Right atrium auricular region (tissue), 2 donors: ENCODE results near the gene HNRNPA1. TPM values are rescaled to one million over a fixed set of nuclear protein-coding genes. Genes with fewer than 3 reads are reported as not detected.
"Not testable (repeated sequence)": the region's sequence is repeated elsewhere in the genome, so short reads cannot be mapped to it uniquely, and the experiment has no call there.

Experiments
- DNase-seq: peaks from one replicate; pipeline ENCODE4 v3.0.0-alpha.2; 2019; ENCODE audit warnings: low spot score
- H3K27ac ChIP-seq, 2 donors: fragments of 200-600 bp; sonication (generic); 1 replicate in 1 of 2; 2 replicates in 1 of 2; pipeline ENCODE4 v1.5.1; 2016 to 2019
- H3K27me3 ChIP-seq, 2 donors: fragments of 200-600 bp; sonication (generic); one replicate each; pipeline versions ENCODE4 v1.5.1 to v1.6.0; 2017 to 2019
- H3K36me3 ChIP-seq: fragments of 200-600 bp; sonication (generic); one replicate; pipeline ENCODE4 v1.5.1; 2016
- H3K4me1 ChIP-seq, 2 donors: fragments of 200-600 bp; sonication (generic); one replicate each; pipeline versions ENCODE4 v1.5.1 to v1.6.0; 2017 to 2019
- H3K4me3 ChIP-seq, 2 donors: fragments of 200-600 bp; sonication (generic); 1 replicate in 1 of 2; 2 replicates in 1 of 2; pipeline ENCODE4 v1.5.1; 2017 to 2019; ENCODE audit warnings: mild to moderate bottlenecking in 1 of 2, moderate library complexity in 1 of 2
- H3K9me3 ChIP-seq, 2 donors: fragments of 200-600 bp; sonication (generic); one replicate each; pipeline ENCODE4 v1.5.1; 2019
- CTCF ChIP-seq, 2 donors: fragments of 200-600 bp; sonication (generic); IDR thresholded peaks; one replicate each; pipeline ENCODE4 v1.5.1; 2019; ENCODE audit warnings: antibody characterized with exemption in 2 of 2
- total RNA-seq, 2 donors: library from RNA; depleted of rRNA; stranded (reverse); fragments of >200 nt; gene quantifications; one replicate each; pipeline ENCODE4 v1.1.0, GENCODE V29; 2016

Gene HNRNPA1
- total RNA-seq, 2 donors from 2014 or later: 237 to 404 TPM

- H3K27me3 ChIP-seq: no peaks in the 10 kb centered on the region
- H3K27ac ChIP-seq: no peak overlapping the region
- no peak for TF ChIP-seq CTCF (IDR thresholded peaks at IDR 0.05)
- no peaks in the 10 kb centered on the region for H3K9me3 ChIP-seq
- DNase-seq: no peak
- H3K36me3 ChIP-seq: peaks cover 2% of the 10 kb centered on the region
- H3K4me1 ChIP-seq: peaks cover 0 to 28% of the 10 kb centered on the region in 2 donors
- no peak overlapping the region for H3K4me3 ChIP-seq
Measured at GRCh38 chr12:54276368-54276767, 4.2 kb upstream of the HNRNPA1 start.

- Histone ChIP-seq H3K4me1 (peaks cover 0 to 43% of the 10 kb centered on the region in 2 donors), H3K27ac (peak overlapping the region; percentile 96), H3K36me3 (peaks cover 17% of the 10 kb centered on the region), H3K27me3 (no peaks in the 10 kb centered on the region), H3K4me3 (peak overlapping the region in 1 of 2 donors; percentile 75), H3K9me3 (no peaks in the 10 kb centered on the region)
- TF ChIP-seq CTCF (IDR thresholded peaks at IDR 0.05): no peak
- DNase-seq: no peak
Measured at GRCh38 chr12:54277823-54278276, 2.7 kb upstream of the HNRNPA1 start.

GRCh38 chr12:54279227-54279631 is 1.3 kb upstream of the HNRNPA1 start:
- H3K4me1 ChIP-seq: peaks cover 3 to 56% of the 10 kb centered on the region in 2 donors
- peak overlapping the region; percentile 96 for H3K27ac ChIP-seq
- TF ChIP-seq CTCF (IDR thresholded peaks at IDR 0.05): no peak
- no peaks in the 10 kb centered on the region for H3K27me3 ChIP-seq
- H3K4me3 ChIP-seq: peak overlapping the region; percentile 60 to 75
- DNase-seq: no peak
- peaks cover 31% of the 10 kb centered on the region for H3K36me3 ChIP-seq
- no peaks in the 10 kb centered on the region for H3K9me3 ChIP-seq

- no peaks in the 10 kb centered on the region for H3K27me3 ChIP-seq
- DNase-seq: peak; percentile 99
- H3K4me1 ChIP-seq: peaks cover 3 to 61% of the 10 kb centered on the region in 2 donors
- no peak for TF ChIP-seq CTCF (IDR thresholded peaks at IDR 0.05)
- H3K36me3 ChIP-seq: peaks cover 37% of the 10 kb centered on the region
- no peaks in the 10 kb centered on the region for H3K9me3 ChIP-seq
- H3K27ac ChIP-seq: peak within 1 kb of the TSS; percentile 96
- H3K4me3 ChIP-seq: peak within 1 kb of the TSS; percentile 75 to 87
Measured at GRCh38 chr12:54279632-54280467, 676 bp upstream of the HNRNPA1 start, which contains the start of gene CBX5. TSS of gene CBX5 (minus strand) at chr12:54280122. CDS start at chr12:54257650, 22,472 bp downstream.

GRCh38 chr12:54281261-54281638 is 724 bp downstream of the HNRNPA1 start:
- DNase-seq, H3K27me3 ChIP-seq, H3K9me3 ChIP-seq: not testable (repeated sequence)
- Histone ChIP-seq H3K4me3 (peak overlapping the region; percentile 75 to 87), H3K27ac (peak overlapping the region; percentile 96), H3K36me3 (peaks cover 50% of the 10 kb centered on the region), H3K4me1 (peaks cover 3 to 73% of the 10 kb centered on the region in 2 donors)

GRCh38 chr12:54281694-54282093 is 1.2 kb downstream of the HNRNPA1 start:
- H3K9me3 ChIP-seq, DNase-seq, H3K27me3 ChIP-seq: not testable (repeated sequence)
- peak overlapping the region; percentile 75 to 87 for H3K4me3 ChIP-seq
- peaks cover 3 to 77% of the 10 kb centered on the region in 2 donors for H3K4me1 ChIP-seq
- H3K27ac ChIP-seq: peak overlapping the region; percentile 96
- H3K36me3 ChIP-seq: peaks cover 54% of the 10 kb centered on the region
